ENCODE measurements around the gene TRAM2. TPM values are rescaled to one million over a fixed set of nuclear protein-coding genes. Genes with fewer than 3 reads are reported as not detected.

Gene TRAM2
- total and polyA plus RNA-seq, 2 of the 8 experiments (the other 6 are each of a cell fraction or from before 2014, with no cell fraction given), result 9.0 to 21.4 TPM

- POLR2A ChIA-PET (ENCODE audit: partially characterized antibody), result interaction anchor here (0.6 kb wide), 1 partner anchor 11 kb away, joined by 3 read pairs; no protein-coding TSS in a partner anchor
- no peak overlapping the region for H3K4me2 ChIP-seq (ENCODE audit: insufficient read depth in 1 of 2, low read depth in 2 of 2, low read length in 2 of 2)
- no peaks in the 10 kb centered on the region for H3K79me2 ChIP-seq (ENCODE audit: control insufficient read depth in 1 of 2, insufficient read depth in 2 of 2, low read length in 2 of 2)
- H3K9me3 ChIP-seq (ENCODE audit: insufficient read depth in 2 of 2, low read depth in 1 of 2, low read length in 1 of 2), result no peaks in the 10 kb centered on the region
- no peak overlapping the region for H2BK5ac ChIP-seq (ENCODE audit: low read depth, low read length)
- H3K27me3 ChIP-seq (replicated peaks in 1 of 4; ENCODE audit: control insufficient read depth in 3 of 4, extremely low read depth in 1 of 4, insufficient read depth in 3 of 4, low read length in 3 of 4), result no peaks in the 10 kb centered on the region
- no peak overlapping the region for H2BK15ac ChIP-seq (ENCODE audit: low read length)
- no peak overlapping the region for H3K18ac ChIP-seq (ENCODE audit: extremely low read depth, low read length)
- no peak overlapping the region for H2BK120ac ChIP-seq (replicated peaks; ENCODE audit: low read depth, low read length)
- WGBS, 2 experiments (ENCODE audit: extremely low coverage in 1 of 2, insufficient coverage in 1 of 2, insufficient read length in 1 of 2, insufficient replicate concordance in 2 of 2, low coverage in 1 of 2, low lambda C conversion rate in 2 of 2, missing lambda C conversion rate in 1 of 2), result 98% methylated on average over 8 of the region's 8 CpGs; no CpG with 5 or more reads in 1 of the 2 experiments
- no peak overlapping the region for H2AK5ac ChIP-seq (ENCODE audit: low read depth, low read length)
- H3K56ac ChIP-seq (replicated peaks; ENCODE audit: insufficient read length, low read depth, low read length), result no peak overlapping the region
- H3K27ac ChIP-seq (ENCODE audit: low read depth, low read length), result no peak overlapping the region
- H3K36me3 ChIP-seq (ENCODE audit: control insufficient read depth in 2 of 4, insufficient read depth in 4 of 4, low read length in 3 of 4), result no peaks in the 10 kb centered on the region
- no peak for FAIRE-seq
- H4K20me1 ChIP-seq (replicated peaks in 1 of 2; ENCODE audit: control insufficient read depth in 1 of 2, insufficient read depth in 2 of 2, low read length in 2 of 2), result no peaks in the 10 kb centered on the region
- no peak overlapping the region for H3K4ac ChIP-seq (replicated peaks; ENCODE audit: insufficient read length, low read depth, low read length)
- no peak overlapping the region for H3K4me3 ChIP-seq (ENCODE audit: extremely low read depth in 1 of 4, insufficient read depth in 2 of 4, low read depth in 3 of 4, low read length in 4 of 4)
- H3K79me1 ChIP-seq (ENCODE audit: low read depth, low read length), result no peaks in the 10 kb centered on the region
- TF ChIP-seq SIRT6 (IDR thresholded peaks at IDR 0.05; ENCODE audit: low read length), result no peak
- no peak for DNase-seq (ENCODE audit: low read depth in 1 of 2, low spot score in 2 of 2)
- peaks cover 0 to 3% (median under 1%) of the 10 kb centered on the region in 4 experiments; a peak in 1 of 7 replicates for H3K4me1 ChIP-seq (replicated peaks in 1 of 4; ENCODE audit: control insufficient read depth in 3 of 4, insufficient read depth in 4 of 4, low read length in 3 of 4)
- H3K9ac ChIP-seq (replicated peaks in 1 of 4; ENCODE audit: extremely low read depth in 1 of 4, low read depth in 3 of 4, low read length in 3 of 4), result no peak overlapping the region
- no peak overlapping the region for H3K23ac ChIP-seq (ENCODE audit: insufficient read length)
- CTCF ChIA-PET (ENCODE audit: partially characterized antibody), result interaction anchor here (1.9 kb wide), 1 partner anchor 12 kb away, joined by 8 read pairs; no protein-coding TSS in a partner anchor
- no peak overlapping the region for H4K5ac ChIP-seq (ENCODE audit: insufficient read length, low read depth, low read length)
- H2BK12ac ChIP-seq (ENCODE audit: low read depth, low read length), result no peak overlapping the region
- H2AFZ ChIP-seq (ENCODE audit: low read length), result no peak overlapping the region
- no peak overlapping the region for H4K8ac ChIP-seq (ENCODE audit: extremely low read depth, insufficient read depth, low read length)
- no peaks in the 10 kb centered on the region for H3K23me2 ChIP-seq (ENCODE audit: low read depth, low read length)
- no peak overlapping the region for H2BK20ac ChIP-seq (ENCODE audit: low read length)
- no peak overlapping the region for H4K91ac ChIP-seq (replicated peaks; ENCODE audit: insufficient read length, low read length)
- no peak overlapping the region for H3K14ac ChIP-seq (ENCODE audit: insufficient read length)
These were observed 47.5 kb downstream of the TRAM2 start for GRCh38 chr6:52529311-52529710.
